HepG2 (cell line): ENCODE measurements around the gene FAH. TPM values are rescaled to one million over a fixed set of nuclear protein-coding genes. Genes with fewer than 3 reads are reported as not detected.

Experiments
- ATAC-seq: fragments of 200-7000 bp; cut with Tn5 transposase; 3 replicates; pipeline ENCODE4 v1.9.1; 2020; ENCODE audit warnings: mild to moderate bottlenecking, moderate library complexity
- BruUV-seq: library from RNA; stranded (reverse); fragments of 400-500 nt; replicated peaks from 2 replicates; lab custom pipeline; 2021; lab: Mats Ljungman, UMichigan
- CTCF ChIA-PET: fragments of 300-600 bp; formaldehyde crosslinking; extraction: SDS; loops from one replicate; lab custom pipeline; 2021; ENCODE audit warnings: low total read pairs, inconsistent platforms, low intra/inter-chr PET ratio; lab: Yijun Ruan, JAX
- POLR2A ChIA-PET: fragments of 350-600 bp; sonication (Branson Sonifier 250); formaldehyde crosslinking; loops from one replicate; lab custom pipeline; 2020; ENCODE audit warnings: antibody characterized with exemption, inconsistent platforms; lab: Yijun Ruan, JAX
- DNase-seq: peaks from one replicate; pipeline ENCODE4 v3.0.0-alpha.2; 2015; ENCODE audit warnings: low spot score
- FAIRE-seq: peaks from 3 replicates; lab custom pipeline; 2011; peaks lifted over from hg19 to GRCh38; lab: Jason Lieb, UNC
- H2AFZ ChIP-seq: one replicate; pipeline ENCODE4 v1.6.1; 2011; ENCODE audit warnings: low read length, inconsistent platforms
- H3K27ac ChIP-seq: fragments of 300-600 bp; 3 replicates; pipeline ENCODE4 v1.8.0; 2011; ENCODE audit warnings: mixed run types, mild to moderate bottlenecking, mixed read lengths, low read length, inconsistent platforms; ENCODE audit not compliant: insufficient read depth; ENCODE audit errors: extremely low read length
- H3K27me3 ChIP-seq, 2 experiments: fragments of 200-600 bp in 1 of 2; 2 replicates in 1 of 2; 3 replicates in 1 of 2; pipeline versions ENCODE4 v1.6.0 to v1.8.0; 2011; ENCODE audit warnings: low read length in 2 of 2, mild to moderate bottlenecking in 2 of 2, moderate library complexity in 2 of 2, inconsistent platforms in 1 of 2; ENCODE audit not compliant: insufficient read depth in 2 of 2, control insufficient read depth in 1 of 2
- H3K36me3 ChIP-seq, 2 experiments: fragments of 200-600 bp in 1 of 2; replicated peaks in 1 of 2; 2 replicates in 1 of 2; 3 replicates in 1 of 2; pipeline versions ENCODE4 v1.5.1 to v1.8.0; 2011; ENCODE audit warnings: low read length in 2 of 2, inconsistent platforms in 1 of 2; ENCODE audit not compliant: insufficient read depth in 2 of 2, control insufficient read depth in 1 of 2
- H3K4me1 ChIP-seq: 2 replicates; pipeline ENCODE4 v1.5.1; 2012; ENCODE audit warnings: low read length, inconsistent platforms; ENCODE audit not compliant: insufficient read depth
- H3K4me2 ChIP-seq: 2 replicates; pipeline ENCODE4 v1.6.0; 2011; ENCODE audit warnings: low read depth, low read length, inconsistent platforms
- H3K4me3 ChIP-seq, 3 experiments: fragments of 200-600 bp in 1 of 3; sonication (generic), shearing (Covaris generic) in 1 of 3; replicated peaks in 1 of 3; 2 replicates each; pipeline ENCODE4 v1.5.1; 2011 to 2016; ENCODE audit warnings: low read length in 3 of 3, inconsistent platforms in 2 of 3, low read depth in 2 of 3, mild to moderate bottlenecking in 2 of 3, control low read depth in 1 of 3, mixed read lengths in 1 of 3; ENCODE audit not compliant: insufficient read depth in 1 of 3
- H3K79me2 ChIP-seq: one replicate; pipeline ENCODE4 v1.6.1; 2011; ENCODE audit warnings: low read length, inconsistent platforms; ENCODE audit not compliant: insufficient read depth
- H3K9ac ChIP-seq: 2 replicates; pipeline ENCODE4 v1.6.0; 2011; ENCODE audit warnings: mild to moderate bottlenecking, low read depth, low read length, inconsistent platforms; ENCODE audit not compliant: insufficient read depth
- H3K9me3 ChIP-seq: 2 replicates; pipeline ENCODE4 v1.5.1; 2012; ENCODE audit warnings: mild to moderate bottlenecking, low read length
- H4K20me1 ChIP-seq: 2 replicates; pipeline ENCODE4 v1.6.0; 2011; ENCODE audit warnings: inconsistent platforms, mild to moderate bottlenecking, low read length, moderate library complexity; ENCODE audit not compliant: insufficient read depth
- HOXD1 ChIP-seq: sonication (generic); formaldehyde crosslinking; IDR thresholded peaks from 2 replicates; pipeline ENCODE4 v1.5.0; 2020; ENCODE audit warnings: missing genetic modification reagents
- ZNF12 ChIP-seq: sonication (generic); formaldehyde crosslinking; IDR thresholded peaks from 2 replicates; pipeline ENCODE4 v1.5.0; 2020; ENCODE audit warnings: missing genetic modification reagents
- ZNF33B ChIP-seq: sonication (generic); formaldehyde crosslinking; IDR thresholded peaks from 2 replicates; pipeline ENCODE4 v1.5.1; 2020; ENCODE audit warnings: mild to moderate bottlenecking, missing genetic modification reagents
- WGBS: methylation state at CpG from one replicate; pipeline ENCODE4 v1.1.6; 2017; ENCODE audit warnings: low lambda C conversion rate; 5-methylcytosine and 5-hydroxymethylcytosine counted together
- in situ Hi-C: cut with HindIII; loops from 2 replicates; pipeline ENCODE4 v1.10.0; 2017; ENCODE audit warnings: low pct_unique_long_range_greater_than_20kb; ENCODE audit not compliant: extremely low pct_ligation_motif_present
- intact Hi-C: fragments of 100-400 bp; cut with micrococcal nuclease; formaldehyde crosslinking; loops from one replicate; pipeline ENCODE4 v1.10.0; 2022; ENCODE audit not compliant: unreplicated experiment
- polyA plus RNA-seq, 8 experiments: library from polyadenylated mRNA; depleted of rRNA in 3 of 8; stranded (reverse) in 7 of 8; unstranded in 1 of 8; fragments of >200 nt; fragmentation: Illumina TruSeq in 4 of 8; extraction: Trizol in 4 of 8; gene quantifications; 2 replicates each; pipeline versions ENCODE4 v1.2.1 to v1.2.3, GENCODE V29; 2011 to 2016; ENCODE audit warnings: low read depth in 4 of 8, missing spikeins in 1 of 8, mixed read lengths in 1 of 8; ENCODE audit not compliant: insufficient read depth in 1 of 8
- total RNA-seq, 5 experiments: library from RNA; depleted of rRNA; stranded (reverse); fragments of >200 nt; fragmentation: Illumina TruSeq; extraction: Trizol; gene quantifications; 2 replicates each; pipeline ENCODE4 v1.2.3, GENCODE V29; 2016; ENCODE audit warnings: low read depth in 1 of 5
- TF ChIP-seq, protein P1 (sequence below): sonication (generic); formaldehyde crosslinking; IDR thresholded peaks from 2 replicates; pipeline ENCODE4 v1.4.0; 2020; ENCODE audit warnings: missing genetic modification reagents

FAH gene
- total and polyA plus RNA-seq, 2 of the 13 experiments (the other 11 are each of a cell fraction or from before 2014, with no cell fraction given): 36.6 to 75.0 TPM

DNA sequence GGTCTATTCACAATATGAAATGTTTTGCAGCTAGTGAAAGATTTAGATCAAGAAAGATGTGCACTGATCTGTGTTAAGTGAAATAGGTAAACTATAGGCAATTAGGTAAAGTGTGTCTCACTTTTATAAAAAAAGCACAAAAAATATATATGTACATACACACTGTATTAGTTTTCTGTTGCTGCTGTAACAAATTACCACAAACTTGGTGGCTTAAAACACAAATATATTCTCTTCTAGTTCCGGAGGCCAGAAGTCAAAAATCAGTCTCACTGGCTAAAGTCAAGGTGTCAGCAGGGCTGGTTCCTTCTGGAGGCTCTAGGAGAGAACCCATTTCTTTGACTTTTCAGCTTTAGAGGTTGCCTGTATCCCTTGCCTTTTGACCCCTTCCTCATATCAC, 11.1 kb downstream of the FAH start:
- Histone ChIP-seq H3K27me3 (no peaks in the 10 kb centered on the region), H3K4me1 (peaks cover 55% of the 10 kb centered on the region), H3K9me3 (no peaks in the 10 kb centered on the region), H3K9ac (no peak overlapping the region), H4K20me1 (no peaks in the 10 kb centered on the region), H2AFZ (no peak overlapping the region), H3K79me2 (no peaks in the 10 kb centered on the region), H3K27ac (no peak overlapping the region), H3K36me3 (peaks cover 14 to 33% of the 10 kb centered on the region in 2 experiments), H3K4me2 (no peak overlapping the region), H3K4me3 (no peak overlapping the region)
- in situ Hi-C loops: loop anchor here (25.0 kb wide), 1 partner anchor 277 kb away; the partner anchor contains the start of gene MTHFS
- intact Hi-C loops: no loop called here
- WGBS: 93% methylated on average over 1 of the region's 1 CpG
- no peak for DNase-seq
- ChIA-PET CTCF (no interaction called here), POLR2A (interaction anchor here (1.7 to 3.5 kb wide), 3 partner anchors 8 to 105 kb away, joined by 5 to 28 read pairs (median 24); partner anchors contain the start of gene FAH)
- ATAC-seq: no peak
- TF ChIP-seq ZNF33B (no peak), ZNF12 (CRISPR knock-in tag) (peak; percentile 69; the same call in 1 of the 2 replicates)
- no peak for FAIRE-seq
- no TSS peak for BruUV-seq

GRCh38 chr15:80167936-80168335, 15.1 kb downstream of the FAH start:
- ATAC-seq (no peak), FAIRE-seq (no peak), DNase-seq (no peak)
- no peaks in the 10 kb centered on the region for H3K27me3 ChIP-seq
- H4K20me1 ChIP-seq: no peaks in the 10 kb centered on the region
- in situ Hi-C loops (loop anchor here (25.0 kb wide), 1 partner anchor 281 kb away; the partner anchor contains the start of gene MTHFS), intact Hi-C loops (no loop called here)
- no peak overlapping the region for H3K27ac ChIP-seq
- WGBS: 98% methylated on average over 8 of the region's 8 CpGs
- POLR2A ChIA-PET: no interaction called here
- CTCF ChIA-PET: no interaction called here
- no peak overlapping the region for H3K4me3 ChIP-seq
- no peaks in the 10 kb centered on the region for H3K79me2 ChIP-seq
- BruUV-seq: no TSS peak
- H3K9ac ChIP-seq: no peak overlapping the region
- peaks cover 4 to 24% of the 10 kb centered on the region in 2 experiments; a peak in 4 of 5 replicates for H3K36me3 ChIP-seq
- peaks cover 35% of the 10 kb centered on the region for H3K4me1 ChIP-seq
- no peak overlapping the region for H2AFZ ChIP-seq
- TF ChIP-seq HOXD1 (CRISPR knock-in tag): no peak
- TF ChIP-seq, protein P1, sequence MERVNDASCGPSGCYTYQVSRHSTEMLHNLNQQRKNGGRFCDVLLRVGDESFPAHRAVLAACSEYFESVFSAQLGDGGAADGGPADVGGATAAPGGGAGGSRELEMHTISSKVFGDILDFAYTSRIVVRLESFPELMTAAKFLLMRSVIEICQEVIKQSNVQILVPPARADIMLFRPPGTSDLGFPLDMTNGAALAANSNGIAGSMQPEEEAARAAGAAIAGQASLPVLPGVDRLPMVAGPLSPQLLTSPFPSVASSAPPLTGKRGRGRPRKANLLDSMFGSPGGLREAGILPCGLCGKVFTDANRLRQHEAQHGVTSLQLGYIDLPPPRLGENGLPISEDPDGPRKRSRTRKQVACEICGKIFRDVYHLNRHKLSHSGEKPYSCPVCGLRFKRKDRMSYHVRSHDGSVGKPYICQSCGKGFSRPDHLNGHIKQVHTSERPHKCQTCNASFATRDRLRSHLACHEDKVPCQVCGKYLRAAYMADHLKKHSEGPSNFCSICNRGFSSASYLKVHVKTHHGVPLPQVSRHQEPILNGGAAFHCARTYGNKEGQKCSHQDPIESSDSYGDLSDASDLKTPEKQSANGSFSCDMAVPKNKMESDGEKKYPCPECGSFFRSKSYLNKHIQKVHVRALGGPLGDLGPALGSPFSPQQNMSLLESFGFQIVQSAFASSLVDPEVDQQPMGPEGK (CRISPR knock-in tag): no peak
- H3K4me2 ChIP-seq: no peak overlapping the region
- no peaks in the 10 kb centered on the region for H3K9me3 ChIP-seq
